ENCODE results near the gene UNC45A.
"Not testable (repeated sequence)": the region's sequence is repeated elsewhere in the genome, so short reads cannot be mapped to it uniquely, and the experiment has no call there.

Gene UNC45A

GRCh38 chr15:90918034-90918788 lies 16.9 kb upstream of the UNC45A start:
- DNase-seq: no peak

- no peak for DNase-seq
These were observed 16.2 kb upstream of the UNC45A start for GRCh38 chr15:90918835-90919234.

GRCh38 chr15:90921887-90922286 lies 13.2 kb upstream of the UNC45A start:
- no peak for DNase-seq

- peak; percentile 85 for DNase-seq
These were observed 12.3 kb upstream of the UNC45A start for GRCh38 chr15:90922712-90923322.

- peak; percentile 81 for DNase-seq
These were observed 10.7 kb upstream of the UNC45A start for GRCh38 chr15:90924375-90924774.

DNA sequence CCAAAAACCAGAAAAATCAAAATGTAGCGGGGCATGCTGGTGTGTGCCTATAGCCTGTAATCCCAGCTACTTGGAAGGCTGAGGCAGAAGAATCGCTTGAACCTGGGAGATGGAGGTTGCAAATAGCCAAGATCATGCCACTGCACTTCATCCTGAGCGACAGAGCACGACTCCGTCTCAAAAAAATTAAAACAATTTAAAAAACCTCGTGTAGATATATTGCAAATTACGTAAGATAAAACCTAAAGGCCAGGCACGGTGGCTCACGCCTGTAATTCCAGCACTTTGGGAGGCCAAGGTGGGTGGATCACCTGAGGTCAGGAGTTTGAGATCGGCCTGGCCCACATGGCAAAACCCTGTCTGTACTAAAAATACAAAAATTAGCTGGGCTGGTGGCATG lies 8.3 kb upstream of the UNC45A start:
- not testable (repeated sequence) for DNase-seq

DNA sequence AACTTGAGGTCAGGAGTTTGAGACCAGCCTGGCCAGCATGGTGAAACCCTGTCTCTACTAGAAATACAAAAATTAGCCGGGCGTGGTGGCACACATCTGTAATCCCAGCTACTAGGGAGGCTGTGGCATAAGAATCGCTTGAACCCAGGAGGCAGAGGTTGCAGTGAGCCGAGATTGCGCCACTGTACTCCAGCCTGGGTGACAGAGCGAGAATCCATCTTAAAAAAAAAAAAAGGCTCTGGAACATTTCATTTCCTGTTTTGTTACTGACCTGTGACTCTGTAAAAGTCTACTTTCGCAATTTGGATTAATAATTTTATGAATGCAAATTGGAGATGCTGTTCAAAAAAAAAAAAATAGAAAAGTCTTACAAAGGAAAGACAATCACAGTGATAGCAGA lies 7.0 kb upstream of the UNC45A start:
- DNase-seq: not testable (repeated sequence)

- DNase-seq: no peak
These were observed 5.7 kb upstream of the UNC45A start for GRCh38 chr15:90929246-90930019.

- peak; percentile 44 for DNase-seq
These were observed 4.1 kb upstream of the UNC45A start for GRCh38 chr15:90930861-90931574.

- DNase-seq: no peak
These were observed 3.6 kb upstream of the UNC45A start for GRCh38 chr15:90931575-90931827.

DNA sequence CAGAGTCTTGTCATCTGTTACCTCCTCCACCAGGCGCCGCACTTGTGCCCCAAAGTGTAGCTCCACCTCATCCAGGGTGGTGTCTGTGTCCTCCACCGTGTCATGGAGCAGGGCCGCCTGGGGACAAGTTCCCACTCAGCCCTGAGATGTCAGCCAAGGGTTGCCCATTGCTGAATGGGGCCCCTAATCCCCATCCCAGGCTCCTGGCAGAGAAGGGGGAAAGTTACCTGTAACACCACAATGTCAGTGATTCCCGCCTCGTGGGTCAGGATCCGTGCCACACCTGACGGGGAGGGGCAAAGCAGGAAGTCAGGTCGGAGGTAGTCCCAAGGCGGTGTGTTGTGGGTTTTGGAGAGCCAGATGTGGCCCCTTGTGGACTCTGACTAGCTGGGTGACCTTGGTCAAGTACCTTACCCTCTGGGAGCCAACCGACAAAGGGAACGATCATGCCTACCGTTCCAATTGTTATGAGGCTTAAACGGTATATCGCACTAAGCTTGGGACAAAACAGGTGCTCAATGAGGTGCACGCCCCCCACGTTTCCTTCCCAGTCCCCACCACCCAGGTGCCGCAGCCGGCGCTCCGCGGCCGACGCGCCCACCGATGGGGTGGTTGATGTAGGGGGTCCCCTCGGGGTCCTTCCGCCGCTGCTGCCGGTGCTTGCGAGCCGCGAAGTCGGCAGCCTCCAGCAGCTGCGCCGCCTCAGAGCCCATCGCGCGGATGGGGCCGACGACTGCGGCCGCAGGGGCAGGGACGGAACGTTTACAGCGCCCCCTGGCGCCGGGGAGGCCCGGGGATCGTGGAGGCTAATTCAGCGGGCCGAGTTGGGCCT lies 3.0 kb upstream of the UNC45A start, which contains the start of gene HDDC3:
HDDC3 (minus strand) TSS at position 722 of the 832 bp plus-strand sequence; CDS start at position 713, 9 bp downstream.
- peak; percentile 94 for DNase-seq

- no peak for DNase-seq
These were observed 2.5 kb upstream of the UNC45A start for GRCh38 chr15:90932660-90932991.

GRCh38 chr15:90933301-90933700 lies 1.8 kb upstream of the UNC45A start:
- no peak for DNase-seq

GRCh38 chr15:90934256-90934948 lies 683 bp upstream of the UNC45A start:
- DNase-seq: peak; percentile 94

- DNase-seq: no peak
These were observed 1.7 kb downstream of the UNC45A start for GRCh38 chr15:90936823-90937222.

DNA sequence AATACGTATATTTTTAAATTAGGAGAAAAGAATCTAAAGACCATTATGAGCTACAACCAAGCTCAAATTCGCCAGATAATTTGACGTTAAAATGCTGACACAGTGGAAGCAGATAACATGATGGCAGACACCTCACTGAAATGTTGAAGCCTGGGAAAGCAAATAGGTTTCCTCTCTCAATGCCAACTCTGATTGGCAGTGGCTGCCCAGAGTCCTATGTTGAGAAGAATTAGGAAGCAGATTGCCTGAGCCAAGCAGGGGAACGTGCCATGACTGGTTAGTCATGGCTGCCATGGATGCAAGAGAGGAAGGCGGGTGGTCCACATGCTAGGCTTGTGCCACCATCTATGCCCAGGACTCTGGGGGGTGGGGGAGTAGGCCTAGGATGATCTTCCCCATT lies 3.2 kb downstream of the UNC45A start:
- no peak for DNase-seq

GRCh38 chr15:90939756-90940155 lies 4.7 kb downstream of the UNC45A start:
- no peak for DNase-seq

- DNase-seq: no peak
These were observed 6.0 kb downstream of the UNC45A start for GRCh38 chr15:90941038-90941437.

- DNase-seq: no peak
These were observed 7.5 kb downstream of the UNC45A start for GRCh38 chr15:90942354-90943120.

- DNase-seq: no peak
These were observed 10.0 kb downstream of the UNC45A start for GRCh38 chr15:90945091-90945490.

DNA sequence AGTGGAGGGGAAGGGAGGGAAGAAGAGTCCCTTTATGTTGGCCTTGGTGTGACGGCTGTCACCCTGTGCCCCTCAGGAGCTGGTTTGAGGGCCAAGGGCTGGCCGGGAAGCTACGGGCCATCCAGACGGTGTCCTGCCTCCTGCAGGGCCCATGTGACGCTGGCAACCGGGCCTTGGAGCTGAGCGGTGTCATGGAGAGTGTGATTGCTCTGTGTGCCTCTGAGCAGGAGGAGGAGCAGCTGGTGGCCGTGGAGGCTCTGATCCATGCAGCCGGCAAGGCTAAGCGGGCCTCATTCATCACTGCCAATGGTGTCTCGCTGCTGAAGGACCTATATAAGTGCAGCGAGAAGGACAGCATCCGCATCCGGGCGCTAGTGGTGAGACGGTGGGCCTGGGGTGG lies 11.5 kb downstream of the UNC45A start:
- no peak for DNase-seq
